SK-N-SH treated with all-trans-retinoic acid at 6 μM for 48 hours (cell line): Measurements from ENCODE around the gene HIF3A.

Experiments used
- ARNTL ChIP-seq: fragments of 450-650 bp; formaldehyde crosslinking; IDR thresholded peaks from 2 replicates; pipeline ENCODE4 v1.5.0; 2020; ENCODE audit warnings: low read depth, mild to moderate bottlenecking, moderate library complexity, borderline replicate concordance
- CSDC2 ChIP-seq: fragments of 250-450 bp; sonication (Bioruptor Pico); IDR thresholded peaks from 2 replicates; pipeline ENCODE4 v1.5.0; 2020; ENCODE audit warnings: mild to moderate bottlenecking, moderate library complexity
- ISL1 ChIP-seq: fragments of 250-450 bp; sonication (Bioruptor Pico); IDR thresholded peaks from 2 replicates; pipeline ENCODE4 v2.1.2; 2022; ENCODE audit warnings: mild to moderate bottlenecking, moderate library complexity
- OSR1 ChIP-seq: fragments of 250-450 bp; sonication (Bioruptor Pico); IDR thresholded peaks from 2 replicates; pipeline ENCODE4 v1.8.0; 2022; ENCODE audit warnings: moderate library complexity, mild to moderate bottlenecking, inconsistent platforms
- ZFP30 ChIP-seq: fragments of 450-650 bp; formaldehyde crosslinking; IDR thresholded peaks from 2 replicates; pipeline ENCODE4 v1.5.0; 2022; ENCODE audit warnings: mild to moderate bottlenecking, moderate library complexity

DNA sequence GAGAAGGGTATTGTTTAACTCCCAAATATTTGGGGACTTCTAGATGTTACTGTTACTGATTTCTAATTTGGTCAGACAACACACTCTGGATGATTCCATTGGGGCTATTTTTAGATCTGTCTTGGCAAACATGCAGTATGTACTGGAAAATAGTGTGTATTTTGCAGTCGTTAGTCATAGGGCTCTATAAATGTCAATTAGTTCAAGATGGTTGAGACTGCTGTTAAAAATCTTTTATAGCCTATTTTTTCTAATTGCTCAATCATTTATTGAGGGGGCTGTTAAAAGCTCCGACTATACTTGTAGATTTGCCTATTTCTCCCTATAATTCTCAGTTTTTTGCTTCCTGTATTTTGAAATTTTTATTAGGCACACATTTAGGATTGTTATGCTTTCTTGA lies 81.4 kb downstream of the HIF3A start:
- TF ChIP-seq OSR1 (CRISPR knock-in tag) (no peak), CSDC2 (CRISPR knock-in tag) (no peak), ZFP30 (CRISPR knock-in tag) (no peak), ARNTL (CRISPR knock-in tag) (no peak), ISL1 (CRISPR knock-in tag) (peak; percentile 51; the same call in 1 of the 2 replicates)
